OCI-LY1 (cell line): ENCODE measurements around the gene KDM4B.

Experiments
- CTCF ChIP-seq: fragments of 200-600 bp; sonication (generic), shearing (Covaris generic); IDR thresholded peaks from 2 replicates; pipeline ENCODE4 v1.5.1; 2017; ENCODE audit warnings: mild to moderate bottlenecking, antibody characterized with exemption, low read length, moderate library complexity, mixed read lengths
- EZH2 ChIP-seq: fragments of 200-600 bp; sonication (generic), shearing (Covaris generic); IDR thresholded peaks from 2 replicates; pipeline ENCODE4 v1.8.0; 2017; ENCODE audit warnings: borderline replicate concordance, mixed run types, mild to moderate bottlenecking, antibody characterized with exemption, low read length, moderate library complexity, mixed read lengths

GRCh38 chr19:4966591-4966990 is 2.3 kb upstream of the KDM4B start:
- TF ChIP-seq CTCF (no peak), EZH2 (no peak)
